K562 (cell line): ENCODE measurements around the gene RANBP3. TPM values are rescaled to one million over a fixed set of nuclear protein-coding genes. Genes with fewer than 3 reads are reported as not detected.

ENCODE experiments used
- DMBX1 ChIP-seq: fragments of 250-450 bp; sonication (Bioruptor Pico); IDR thresholded peaks from 2 replicates; pipeline ENCODE4 v1.8.0; 2022; ENCODE audit warnings: inconsistent platforms, mild to moderate bottlenecking, moderate library complexity, borderline replicate concordance
- HDGF ChIP-seq: fragments of 450-650 bp; IDR thresholded peaks from 2 replicates; pipeline ENCODE4 v1.6.1; 2016
- HNRNPLL ChIP-seq: fragments of 200-400 bp; formaldehyde crosslinking; IDR thresholded peaks from 2 replicates; pipeline ENCODE4 v1.6.1; 2017; ENCODE audit warnings: low read length, low read depth, mild to moderate bottlenecking; ENCODE audit not compliant: poor library complexity, severe bottlenecking
- MAZ ChIP-seq, 2 experiments: fragments of 450-650 bp in 1 of 2; sonication (generic) in 1 of 2; formaldehyde crosslinking; IDR thresholded peaks in 1 of 2; conservative IDR thresholded peaks in 1 of 2; 2 replicates each; pipeline versions ENCODE4 v1.4.0 to v1.5.0; 2020; ENCODE audit warnings: mild to moderate bottlenecking in 1 of 2, missing genetic modification reagents in 1 of 2
- NCOA1 ChIP-seq: fragments of 450-650 bp; IDR thresholded peaks from 2 replicates; pipeline ENCODE4 v1.6.1; 2016; ENCODE audit warnings: low read depth
- NFIC ChIP-seq: fragments of 450-650 bp; IDR thresholded peaks from 2 replicates; pipeline ENCODE4 v1.6.1; 2017; ENCODE audit warnings: mild to moderate bottlenecking, inconsistent platforms
- PHF8 ChIP-seq: fragments of 200-600 bp; sonication (generic); IDR thresholded peaks from 2 replicates; pipeline ENCODE4 v1.6.1; 2012; ENCODE audit warnings: mixed run types, mild to moderate bottlenecking, inconsistent platforms, low read length, moderate library complexity, borderline replicate concordance
- POLR2G ChIP-seq: fragments of 200-400 bp; formaldehyde crosslinking; IDR thresholded peaks from 2 replicates; pipeline ENCODE4 v1.6.1; 2017; ENCODE audit warnings: low read depth, mild to moderate bottlenecking, antibody characterized with exemption, low read length, moderate library complexity
- RFX5 ChIP-seq: IDR thresholded peaks from 2 replicates; pipeline ENCODE4 v1.6.1; 2011; ENCODE audit warnings: low read depth, mild to moderate bottlenecking, improper control_type of control experiment, low read length
- SAP30 ChIP-seq: fragments of 200-600 bp; sonication (generic); IDR thresholded peaks from 2 replicates; pipeline ENCODE4 v1.6.1; 2012; ENCODE audit warnings: borderline replicate concordance, low read depth, mild to moderate bottlenecking, moderate library complexity, low read length, control low read depth, inconsistent platforms; ENCODE audit not compliant: insufficient read depth, poor library complexity, severe bottlenecking
- SMARCA4 ChIP-seq: fragments of 450-650 bp; IDR thresholded peaks from 2 replicates; pipeline ENCODE4 v1.6.1; 2016
- SREBF1 ChIP-seq: fragments of 150-350 bp; IDR thresholded peaks from 2 replicates; pipeline ENCODE4 v1.6.1; 2014; ENCODE audit warnings: antibody characterized with exemption, low read depth, low read length, borderline replicate concordance
- TAF1 ChIP-seq: IDR thresholded peaks from 2 replicates; pipeline ENCODE4 v1.6.1; 2011; ENCODE audit warnings: mild to moderate bottlenecking, low read length, moderate library complexity; ENCODE audit not compliant: insufficient read depth, control insufficient read depth, severe bottlenecking; ENCODE audit errors: extremely low read depth
- TAF9B ChIP-seq: fragments of 450-650 bp; IDR thresholded peaks from 2 replicates; pipeline ENCODE4 v1.6.1; 2018; ENCODE audit warnings: mild to moderate bottlenecking; ENCODE audit not compliant: partially characterized antibody
- TBP ChIP-seq: optimal IDR thresholded peaks from 2 replicates; pipeline ENCODE3; 2011; ENCODE audit warnings: low read depth, low read length, improper control_type of control experiment
- U2AF2 ChIP-seq: fragments of 200-400 bp; formaldehyde crosslinking; optimal IDR thresholded peaks from 2 replicates; pipeline ENCODE3; 2017; ENCODE audit warnings: low read depth, mild to moderate bottlenecking, low read length
- ZBTB26 ChIP-seq: fragments of 450-650 bp; formaldehyde crosslinking; IDR thresholded peaks from 2 replicates; pipeline ENCODE4 v1.4.0; 2022; ENCODE audit warnings: missing genetic modification characterization
- ZBTB43 ChIP-seq: sonication (generic); formaldehyde crosslinking; IDR thresholded peaks from 2 replicates; pipeline ENCODE4 v1.8.0; 2023; ENCODE audit warnings: mild to moderate bottlenecking, missing genetic modification reagents
- ZFPM2 ChIP-seq: fragments of 250-450 bp; sonication (Bioruptor Pico); IDR thresholded peaks from 2 replicates; pipeline ENCODE4 v1.5.1; 2022; ENCODE audit warnings: mild to moderate bottlenecking
- ZNF212 ChIP-seq: fragments of 450-650 bp; formaldehyde crosslinking; IDR thresholded peaks from 2 replicates; pipeline ENCODE4 v1.4.0; 2020; ENCODE audit warnings: mild to moderate bottlenecking
- ZNF644 ChIP-seq: fragments of 200-800 bp; sonication (Bioruptor generic); IDR thresholded peaks from 2 replicates; pipeline ENCODE4 v1.6.1; 2016; ENCODE audit warnings: low read depth, missing genetic modification characterization, missing compliant biosample characterization
- ZNF766 ChIP-seq: fragments of 200-800 bp; sonication (Bioruptor generic); conservative IDR thresholded peaks from 2 replicates; pipeline ENCODE4 v1.6.1; 2016; ENCODE audit warnings: missing genetic modification characterization, missing compliant biosample characterization
- polyA plus RNA-seq, 8 experiments: library from polyadenylated mRNA; depleted of rRNA in 4 of 8; stranded (reverse) in 5 of 8; unstranded in 3 of 8; fragments of >200 nt; fragmentation: Nextera tagmentation in 2 of 8; fragmentation: Illumina TruSeq in 1 of 8; extraction: Ambion mirVana in 2 of 8; extraction: Trizol in 1 of 8; gene quantifications; 2 replicates each; pipeline versions ENCODE4 v1.2.1 to v1.2.3, GENCODE V29; 2011 to 2014; ENCODE audit warnings: inconsistent platforms in 1 of 8, missing spikeins in 1 of 8
- total RNA-seq, 7 experiments: library from RNA; depleted of rRNA in 6 of 7; stranded (reverse); fragments of >200 nt in 6 of 7; fragmentation: Illumina TruSeq in 2 of 7; extraction: Trizol in 2 of 7; gene quantifications; 2 replicates each; pipeline versions ENCODE4 v1.2.1 to v1.2.3, GENCODE V29; 2011 to 2021; ENCODE audit warnings: low replicate concordance in 1 of 7
- TF ChIP-seq, protein P1 (sequence below): fragments of 250-450 bp; sonication (Bioruptor Pico); IDR thresholded peaks from 2 replicates; pipeline ENCODE4 v1.4.0; 2020; ENCODE audit warnings: mild to moderate bottlenecking, moderate library complexity, borderline replicate concordance

Gene RANBP3
- total and polyA plus RNA-seq, 9 of the 15 experiments (the other 6 are each of a cell fraction or from before 2014, with no cell fraction given) = 0.90 to 95.1 (median 63.2) TPM

- TF ChIP-seq ZBTB26 (CRISPR knock-in tag) (0 out of 2 replicates have a peak, but pooled peaks have one; percentile 43), NFIC (no peak), POLR2G (peak; percentile 89), SMARCA4 (no peak), SAP30 (no peak), NCOA1 (no peak), RFX5 (no peak), HDGF (no peak), TAF9B (peak; percentile 99), HNRNPLL (peak; percentile 50), ZFPM2 (no peak), DMBX1 (CRISPR knock-in tag) (no peak), TAF1 (peak; percentile 99), ZBTB43 (CRISPR knock-in tag) (peak; percentile 89; the same call in 1 of the 2 replicates), PHF8 (peak; percentile 85; the same call in 1 of the 2 replicates), ZNF644 (no peak), ZNF212 (CRISPR knock-in tag) (0 out of 2 replicates have a peak, but pooled peaks have one; percentile 27), ZNF766 (CRISPR knock-in tag) (no peak), U2AF2 (no peak), TBP (peak; percentile 82), SREBF1 (no peak), MAZ (CRISPR knock-in tag; conservative IDR thresholded peaks at IDR 0.05 in 1 of 2, IDR thresholded peaks at IDR 0.05 in 1 of 2) (peak; percentile 66 to 69)
- TF ChIP-seq, protein P1, sequence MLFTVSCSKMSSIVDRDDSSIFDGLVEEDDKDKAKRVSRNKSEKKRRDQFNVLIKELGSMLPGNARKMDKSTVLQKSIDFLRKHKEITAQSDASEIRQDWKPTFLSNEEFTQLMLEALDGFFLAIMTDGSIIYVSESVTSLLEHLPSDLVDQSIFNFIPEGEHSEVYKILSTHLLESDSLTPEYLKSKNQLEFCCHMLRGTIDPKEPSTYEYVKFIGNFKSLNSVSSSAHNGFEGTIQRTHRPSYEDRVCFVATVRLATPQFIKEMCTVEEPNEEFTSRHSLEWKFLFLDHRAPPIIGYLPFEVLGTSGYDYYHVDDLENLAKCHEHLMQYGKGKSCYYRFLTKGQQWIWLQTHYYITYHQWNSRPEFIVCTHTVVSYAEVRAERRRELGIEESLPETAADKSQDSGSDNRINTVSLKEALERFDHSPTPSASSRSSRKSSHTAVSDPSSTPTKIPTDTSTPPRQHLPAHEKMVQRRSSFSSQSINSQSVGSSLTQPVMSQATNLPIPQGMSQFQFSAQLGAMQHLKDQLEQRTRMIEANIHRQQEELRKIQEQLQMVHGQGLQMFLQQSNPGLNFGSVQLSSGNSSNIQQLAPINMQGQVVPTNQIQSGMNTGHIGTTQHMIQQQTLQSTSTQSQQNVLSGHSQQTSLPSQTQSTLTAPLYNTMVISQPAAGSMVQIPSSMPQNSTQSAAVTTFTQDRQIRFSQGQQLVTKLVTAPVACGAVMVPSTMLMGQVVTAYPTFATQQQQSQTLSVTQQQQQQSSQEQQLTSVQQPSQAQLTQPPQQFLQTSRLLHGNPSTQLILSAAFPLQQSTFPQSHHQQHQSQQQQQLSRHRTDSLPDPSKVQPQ (CRISPR knock-in tag) = 0 out of 2 replicates have a peak, but pooled peaks have one; percentile 45
These were observed at the start of gene RANBP3 (continued) for GRCh38 chr19:5977785-5978605.
